CD14-positive monocyte (primary cell): ENCODE measurements around the gene GALNT10. TPM values are rescaled to one million over a fixed set of nuclear protein-coding genes. Genes with fewer than 3 reads are reported as not detected.

ENCODE experiments used
- DNase-seq, 3 donors: peaks; one replicate each; pipeline ENCODE4 v3.0.0-alpha.2; 2011 to 2022
- H2AFZ ChIP-seq: 2 replicates; pipeline ENCODE4 v1.6.0; 2012; ENCODE audit warnings: mild to moderate bottlenecking, low read depth, low read length, inconsistent platforms; ENCODE audit not compliant: insufficient read depth, poor library complexity, severe bottlenecking
- H3K27ac ChIP-seq, 2 donors: 1 replicate in 1 of 2; 2 replicates in 1 of 2; pipeline ENCODE4 v1.5.1; 2012 to 2013; ENCODE audit warnings: low read length in 2 of 2, control low read depth in 1 of 2, inconsistent platforms in 1 of 2, low read depth in 1 of 2, mild to moderate bottlenecking in 1 of 2
- H3K27me3 ChIP-seq, 2 donors: one replicate each; pipeline versions ENCODE4 v1.6.0 to v1.6.1; 2011 to 2013; ENCODE audit warnings: low read length in 2 of 2; ENCODE audit not compliant: control insufficient read depth in 2 of 2, insufficient read depth in 2 of 2
- H3K36me3 ChIP-seq, 2 donors: replicated peaks in 1 of 2; 1 replicate in 1 of 2; 2 replicates in 1 of 2; pipeline versions ENCODE4 v1.5.1 to v1.6.1; 2012 to 2013; ENCODE audit warnings: low read length in 2 of 2, control low read depth in 1 of 2, inconsistent platforms in 1 of 2, mild to moderate bottlenecking in 1 of 2; ENCODE audit not compliant: insufficient read depth in 2 of 2, control insufficient read depth in 1 of 2
- H3K4me1 ChIP-seq, 2 donors: 1 replicate in 1 of 2; 2 replicates in 1 of 2; pipeline versions ENCODE4 v1.5.1 to v1.6.1; 2012 to 2013; ENCODE audit warnings: low read length in 2 of 2, control low read depth in 1 of 2, inconsistent platforms in 1 of 2, mild to moderate bottlenecking in 1 of 2, moderate library complexity in 1 of 2; ENCODE audit not compliant: insufficient read depth in 2 of 2, control insufficient read depth in 1 of 2
- H3K4me2 ChIP-seq: replicated peaks from 2 replicates; pipeline ENCODE3; 2012; ENCODE audit warnings: low read length, moderate library complexity, mild to moderate bottlenecking; ENCODE audit not compliant: poor library complexity, severe bottlenecking; ENCODE audit errors: extremely low read depth
- H3K4me3 ChIP-seq, 3 experiments: fragments of 200-600 bp in 1 of 3; sonication (generic) in 1 of 3; replicated peaks in 1 of 3; 1 replicate in 2 of 3; 2 replicates in 1 of 3; pipeline ENCODE4 v1.5.1; 2011 to 2013; ENCODE audit warnings: low read length in 3 of 3, mild to moderate bottlenecking in 3 of 3, control low read depth in 2 of 3, low read depth in 2 of 3, inconsistent platforms in 1 of 3, moderate library complexity in 1 of 3
- H3K79me2 ChIP-seq: 2 replicates; pipeline ENCODE4 v1.6.0; 2012; ENCODE audit warnings: mild to moderate bottlenecking, control low read depth, inconsistent platforms, low read length, moderate library complexity; ENCODE audit not compliant: insufficient read depth
- H3K9ac ChIP-seq: 2 replicates; pipeline ENCODE4 v1.6.0; 2017; ENCODE audit warnings: low read length, mild to moderate bottlenecking; ENCODE audit not compliant: insufficient read depth, poor library complexity, severe bottlenecking
- H3K9me3 ChIP-seq, 2 donors: replicated peaks in 1 of 2; 1 replicate in 1 of 2; 2 replicates in 1 of 2; pipeline versions ENCODE4 v1.5.1 to v1.6.1; 2012 to 2013; ENCODE audit warnings: low read length in 2 of 2, control low read depth in 1 of 2; ENCODE audit not compliant: control insufficient read depth in 1 of 2, insufficient read depth in 1 of 2
- H4K20me1 ChIP-seq: 2 replicates; pipeline ENCODE4 v1.6.0; 2012; ENCODE audit warnings: mild to moderate bottlenecking, low read length, control low read depth, moderate library complexity; ENCODE audit not compliant: insufficient read depth
- H3K27ac Mint-ChIP-seq, 7 donors: one replicate each; pipeline ENCODE4 v1.8.0; 2020; ENCODE audit warnings: mild to moderate bottlenecking in 7 of 7, mixed read lengths in 7 of 7, moderate library complexity in 6 of 7, inconsistent platforms in 2 of 7
- H3K27me3 Mint-ChIP-seq, 3 donors: one replicate each; pipeline ENCODE4 v1.8.0; 2021 to 2022; ENCODE audit warnings: low read depth in 3 of 3, mild to moderate bottlenecking in 3 of 3, mixed read lengths in 3 of 3, moderate library complexity in 3 of 3, inconsistent platforms in 1 of 3
- H3K36me3 Mint-ChIP-seq, 2 donors: one replicate each; pipeline ENCODE4 v1.8.0; 2020; ENCODE audit warnings: mixed read lengths in 2 of 2, inconsistent platforms in 1 of 2, mild to moderate bottlenecking in 1 of 2
- H3K4me1 Mint-ChIP-seq: one replicate; pipeline ENCODE4 v1.8.0; 2020; ENCODE audit warnings: mild to moderate bottlenecking, mixed read lengths
- H3K4me3 Mint-ChIP-seq, 2 donors: one replicate each; pipeline ENCODE4 v1.8.0; 2020; ENCODE audit warnings: mild to moderate bottlenecking in 2 of 2, mixed read lengths in 2 of 2, moderate library complexity in 1 of 2
- H3K9me3 Mint-ChIP-seq, 7 donors: one replicate each; pipeline ENCODE4 v1.8.0; 2020 to 2022; ENCODE audit warnings: mixed read lengths in 7 of 7, mild to moderate bottlenecking in 6 of 7, moderate library complexity in 6 of 7, inconsistent platforms in 2 of 7
- WGBS: methylation state at CpG from one replicate; pipeline ENCODE4 v1.1.5; 2013; ENCODE audit warnings: missing lambda C conversion rate; ENCODE audit not compliant: insufficient coverage; 5-methylcytosine and 5-hydroxymethylcytosine counted together
- intact Hi-C, 2 donors: fragments of 100-400 bp; cut with micrococcal nuclease; formaldehyde crosslinking; loops; one replicate each; pipeline versions ENCODE4 v1.15.0 to v1.15.1; 2023
- polyA plus RNA-seq, 3 donors: library from polyadenylated mRNA; depleted of rRNA in 1 of 3; unstranded in 2 of 3; stranded (reverse) in 1 of 3; fragments of 300-500 nt in 2 of 3; fragments of >200 nt in 1 of 3; fragmentation: Illumina TruSeq in 2 of 3; gene quantifications; 1 replicate in 2 of 3; 2 replicates in 1 of 3; pipeline ENCODE4 v1.2.3, GENCODE V29; 2012 to 2021
- TF ChIP-seq, protein P1 (sequence below): fragments of 200-600 bp; IDR thresholded peaks from one replicate; pipeline ENCODE4 v1.8.0; 2022; ENCODE audit warnings: antibody characterized with exemption, mild to moderate bottlenecking

GALNT10 gene
- polyA plus RNA-seq, 3 donors = 6.2 to 11.6 (median 7.3) TPM

- Histone ChIP-seq H3K79me2 (no peaks in the 10 kb centered on the region), H3K4me1 (no peaks in the 10 kb centered on the region), H3K4me2 (no peak overlapping the region), H3K27ac (no peak overlapping the region), H3K9me3 (no peaks in the 10 kb centered on the region), H2AFZ (no peak overlapping the region), H3K27me3 (no peaks in the 10 kb centered on the region), H4K20me1 (peaks cover 7% of the 10 kb centered on the region), H3K4me3 (no peak overlapping the region), H3K36me3 (no peaks in the 10 kb centered on the region), H3K9ac (no peak overlapping the region)
- Mint-ChIP-seq H3K27ac (no peak overlapping the region), H3K27me3 (peaks cover 0 to 2% (median 0%) of the 10 kb centered on the region in 3 donors), H3K9me3 (peaks cover 0 to 5% (median 0%) of the 10 kb centered on the region in 7 donors), H3K36me3 (peaks cover 5 to 9% of the 10 kb centered on the region in 2 donors), H3K4me3 (no peak overlapping the region), H3K4me1 (no peaks in the 10 kb centered on the region)
- WGBS = 100% methylated on average over 2 of the region's 3 CpGs
- DNase-seq = no peak
- TF ChIP-seq, protein P1, sequence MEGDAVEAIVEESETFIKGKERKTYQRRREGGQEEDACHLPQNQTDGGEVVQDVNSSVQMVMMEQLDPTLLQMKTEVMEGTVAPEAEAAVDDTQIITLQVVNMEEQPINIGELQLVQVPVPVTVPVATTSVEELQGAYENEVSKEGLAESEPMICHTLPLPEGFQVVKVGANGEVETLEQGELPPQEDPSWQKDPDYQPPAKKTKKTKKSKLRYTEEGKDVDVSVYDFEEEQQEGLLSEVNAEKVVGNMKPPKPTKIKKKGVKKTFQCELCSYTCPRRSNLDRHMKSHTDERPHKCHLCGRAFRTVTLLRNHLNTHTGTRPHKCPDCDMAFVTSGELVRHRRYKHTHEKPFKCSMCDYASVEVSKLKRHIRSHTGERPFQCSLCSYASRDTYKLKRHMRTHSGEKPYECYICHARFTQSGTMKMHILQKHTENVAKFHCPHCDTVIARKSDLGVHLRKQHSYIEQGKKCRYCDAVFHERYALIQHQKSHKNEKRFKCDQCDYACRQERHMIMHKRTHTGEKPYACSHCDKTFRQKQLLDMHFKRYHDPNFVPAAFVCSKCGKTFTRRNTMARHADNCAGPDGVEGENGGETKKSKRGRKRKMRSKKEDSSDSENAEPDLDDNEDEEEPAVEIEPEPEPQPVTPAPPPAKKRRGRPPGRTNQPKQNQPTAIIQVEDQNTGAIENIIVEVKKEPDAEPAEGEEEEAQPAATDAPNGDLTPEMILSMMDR = no peak
- intact Hi-C loops = no loop called here
These were observed 59.3 kb downstream of the GALNT10 start for GRCh38 chr5:154249826-154250225.

- H3K27me3 ChIP-seq = no peaks in the 10 kb centered on the region
- no peak overlapping the region for H3K27ac ChIP-seq
- no peaks in the 10 kb centered on the region for H3K4me1 ChIP-seq
- Mint-ChIP-seq H3K27me3 (peaks cover 0 to 2% (median 0%) of the 10 kb centered on the region in 3 donors), H3K4me1 (no peaks in the 10 kb centered on the region), H3K9me3 (peaks cover 0 to 3% (median 0%) of the 10 kb centered on the region in 7 donors), H3K36me3 (peaks cover 5 to 13% of the 10 kb centered on the region in 2 donors), H3K27ac (no peak overlapping the region), H3K4me3 (no peak overlapping the region)
- H3K4me3 ChIP-seq = no peak overlapping the region
- intact Hi-C loops = no loop called here
- TF ChIP-seq, protein P1 = no peak
- H3K4me2 ChIP-seq = no peak overlapping the region
- DNase-seq = no peak
- H2AFZ ChIP-seq = no peak overlapping the region
- no peaks in the 10 kb centered on the region for H3K79me2 ChIP-seq
- no peaks in the 10 kb centered on the region for H3K36me3 ChIP-seq
- H3K9me3 ChIP-seq = no peaks in the 10 kb centered on the region
- H4K20me1 ChIP-seq = peaks cover 10% of the 10 kb centered on the region
- no peak overlapping the region for H3K9ac ChIP-seq
These were observed 61.0 kb downstream of the GALNT10 start for GRCh38 chr5:154251529-154251928.
